Hepatocyte (in vitro differentiated cells): Measurements from ENCODE around the gene MICU1. TPM values are rescaled to one million over a fixed set of nuclear protein-coding genes. Genes with fewer than 3 reads are reported as not detected.

ENCODE experiments used
- DNase-seq: peaks from one replicate; pipeline ENCODE4 v3.0.0-alpha.2; 2016; ENCODE audit warnings: low spot score
- H2AFZ ChIP-seq: fragments of 200-600 bp; sonication (generic); 2 replicates; pipeline ENCODE4 v1.6.0; 2016; ENCODE audit warnings: antibody characterized with exemption, mild to moderate bottlenecking
- H3K27ac ChIP-seq: fragments of 200-600 bp; sonication (generic); 2 replicates; pipeline ENCODE4 v1.5.1; 2016; ENCODE audit warnings: mild to moderate bottlenecking
- H3K27me3 ChIP-seq: fragments of 200-600 bp; sonication (generic); 2 replicates; pipeline ENCODE4 v1.6.1; 2016
- H3K36me3 ChIP-seq: fragments of 200-600 bp; sonication (generic); replicated peaks from 2 replicates; pipeline ENCODE4 v1.5.1; 2016; ENCODE audit warnings: low read depth; ENCODE audit not compliant: insufficient read depth
- H3K4me1 ChIP-seq: fragments of 200-600 bp; sonication (generic); 2 replicates; pipeline ENCODE4 v1.5.1; 2016; ENCODE audit warnings: mild to moderate bottlenecking, moderate library complexity; ENCODE audit not compliant: insufficient read depth
- H3K4me2 ChIP-seq: fragments of 200-600 bp; sonication (generic); 2 replicates; pipeline ENCODE4 v1.6.0; 2016
- H3K4me3 ChIP-seq: fragments of 200-600 bp; sonication (generic); 2 replicates; pipeline ENCODE4 v1.5.1; 2016; ENCODE audit warnings: mild to moderate bottlenecking
- H3K79me2 ChIP-seq: fragments of 200-600 bp; sonication (generic); 2 replicates; pipeline ENCODE4 v1.6.0; 2017; ENCODE audit warnings: mild to moderate bottlenecking
- H3K9me2 ChIP-seq: fragments of 200-600 bp; sonication (generic); replicated peaks from 2 replicates; pipeline ENCODE4 v1.6.0; 2017; ENCODE audit warnings: mild to moderate bottlenecking; ENCODE audit not compliant: insufficient read depth
- H3K9me3 ChIP-seq: fragments of 200-600 bp; sonication (generic); 2 replicates; pipeline ENCODE4 v1.5.1; 2016; ENCODE audit warnings: low read depth, mild to moderate bottlenecking
- H4K20me1 ChIP-seq: fragments of 200-600 bp; sonication (generic); 2 replicates; pipeline ENCODE4 v1.6.0; 2016; ENCODE audit warnings: mild to moderate bottlenecking; ENCODE audit not compliant: insufficient read depth, poor library complexity, severe bottlenecking
- CTCF ChIP-seq: fragments of 200-600 bp; sonication (generic); IDR thresholded peaks from 2 replicates; pipeline ENCODE4 v1.5.1; 2016; ENCODE audit warnings: antibody characterized with exemption, mild to moderate bottlenecking; ENCODE audit not compliant: poor library complexity
- EZH2 ChIP-seq: fragments of 200-600 bp; sonication (generic); IDR thresholded peaks from 2 replicates; pipeline ENCODE4 v1.6.1; 2016; ENCODE audit warnings: antibody characterized with exemption, mild to moderate bottlenecking, borderline replicate concordance
- EZH2phosphoT487 ChIP-seq: fragments of 200-600 bp; sonication (generic); IDR thresholded peaks from one replicate; pipeline ENCODE4 v1.6.1; 2018; ENCODE audit warnings: antibody characterized with exemption, mild to moderate bottlenecking, low read depth, moderate library complexity; ENCODE audit not compliant: unreplicated experiment, severe bottlenecking
- WGBS: methylation state at CpG from one replicate; pipeline ENCODE4 v1.1.6; 2016; ENCODE audit warnings: low lambda C conversion rate; ENCODE audit errors: missing lambda C conversion rate; 5-methylcytosine and 5-hydroxymethylcytosine counted together
- polyA plus RNA-seq: library from polyadenylated mRNA; unstranded; fragments of >200 nt; fragmentation: Nextera tagmentation; extraction: Ambion mirVana; gene quantifications from 2 replicates; pipeline ENCODE4 v1.2.1, GENCODE V29; 2016
- total RNA-seq: library from RNA; depleted of rRNA; stranded (reverse); fragments of >200 nt; gene quantifications from 2 replicates; pipeline ENCODE4 v1.2.3, GENCODE V29; 2014

Gene MICU1
- total and polyA plus RNA-seq, 2 experiments from 2014 or later, result 34.0 to 60.1 TPM

DNA sequence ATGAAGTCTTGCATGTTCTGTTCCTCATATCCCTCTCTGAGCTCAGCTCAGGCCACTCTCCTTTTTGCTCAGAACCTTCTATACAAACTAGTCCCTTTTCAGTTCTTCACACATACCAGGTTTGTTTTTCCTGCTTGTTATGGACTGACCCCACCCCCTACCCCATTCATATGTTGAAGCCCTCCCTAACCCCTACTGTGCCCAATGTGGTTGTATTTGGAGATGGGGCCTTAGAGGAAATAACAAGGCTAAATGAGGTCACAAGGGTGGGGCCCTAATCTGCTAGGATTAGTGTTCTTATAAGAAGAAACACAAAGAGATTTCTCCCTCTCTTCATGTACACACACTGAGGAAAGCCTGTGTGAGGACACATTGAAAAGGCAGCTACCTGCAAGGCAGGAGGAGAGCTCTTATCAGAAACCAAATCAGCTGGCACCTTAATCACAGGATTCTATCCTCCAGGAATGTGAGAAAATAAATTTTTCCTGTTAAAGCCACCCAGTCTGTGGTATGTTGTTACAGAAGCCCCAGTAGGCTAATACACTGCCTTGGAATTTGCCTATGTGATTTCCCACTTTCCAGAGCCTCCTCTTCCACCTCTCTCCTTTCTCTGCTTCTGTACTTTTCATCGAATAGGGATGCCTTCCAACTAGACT, 203.9 kb downstream of the MICU1 start:
- H3K79me2 ChIP-seq, result no peaks in the 10 kb centered on the region
- no peaks in the 10 kb centered on the region for H4K20me1 ChIP-seq
- H3K27ac ChIP-seq, result no peak overlapping the region
- no peaks in the 10 kb centered on the region for H3K36me3 ChIP-seq
- no peak for DNase-seq
- H2AFZ ChIP-seq, result no peak overlapping the region
- no peak overlapping the region for H3K4me2 ChIP-seq
- H3K4me3 ChIP-seq, result no peak overlapping the region
- TF ChIP-seq CTCF (no peak), EZH2 (no peak), EZH2phosphoT487 (no peak)
- H3K9me2 ChIP-seq, result no peaks in the 10 kb centered on the region
- H3K4me1 ChIP-seq, result peaks cover 6% of the 10 kb centered on the region
- H3K27me3 ChIP-seq, result no peaks in the 10 kb centered on the region
- 100% methylated on average over 1 of the region's 1 CpG for WGBS
- H3K9me3 ChIP-seq, result no peaks in the 10 kb centered on the region

DNA sequence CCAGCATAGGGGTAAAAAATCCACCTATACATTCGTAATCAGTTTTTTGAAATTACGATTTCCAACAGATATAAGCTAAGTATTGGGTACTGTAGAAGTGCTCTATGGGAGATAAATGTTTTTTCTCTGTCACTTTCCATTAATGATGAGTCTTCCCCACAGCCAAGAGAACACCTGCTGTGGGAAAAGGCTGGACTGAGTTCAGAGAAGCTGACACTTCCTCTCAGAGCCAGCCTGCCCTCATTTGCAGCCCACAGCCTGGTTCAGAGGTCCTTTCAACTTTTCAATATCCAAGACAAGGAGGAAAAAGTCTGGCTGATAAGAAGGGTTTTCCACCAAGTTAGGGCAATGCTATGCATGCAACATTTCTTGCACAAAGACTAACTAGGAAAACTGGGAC, 206.6 kb downstream of the MICU1 start:
- Histone ChIP-seq H3K4me3 (no peak overlapping the region), H3K9me3 (no peaks in the 10 kb centered on the region), H3K27ac (no peak overlapping the region), H3K27me3 (no peaks in the 10 kb centered on the region), H3K79me2 (no peaks in the 10 kb centered on the region), H3K9me2 (no peaks in the 10 kb centered on the region), H3K4me2 (no peak overlapping the region), H3K4me1 (no peaks in the 10 kb centered on the region), H4K20me1 (no peaks in the 10 kb centered on the region), H2AFZ (no peak overlapping the region), H3K36me3 (no peaks in the 10 kb centered on the region)
- DNase-seq, result no peak
- 96% methylated on average over 2 of the region's 2 CpGs for WGBS
- TF ChIP-seq CTCF, result no peak
- no peak for TF ChIP-seq EZH2phosphoT487
- no peak for TF ChIP-seq EZH2

DNA sequence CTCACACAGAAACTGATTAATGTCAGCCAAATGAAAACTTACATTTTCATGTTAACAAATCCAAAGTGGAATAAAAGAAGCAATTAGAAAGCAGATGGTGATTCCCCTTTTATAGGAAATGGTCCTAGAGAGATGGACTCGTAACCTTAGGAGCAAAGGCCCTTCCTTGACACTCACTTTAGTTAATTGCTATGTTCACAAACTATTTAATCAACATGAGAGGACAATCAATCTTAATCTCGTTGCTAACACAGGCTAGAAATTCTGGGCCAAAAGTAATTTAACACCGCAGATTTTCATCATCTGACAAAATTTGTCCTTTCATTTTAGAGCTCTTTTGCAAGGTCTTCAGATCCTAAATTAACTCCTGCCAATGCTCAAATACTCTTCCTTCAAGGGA, 207.2 kb downstream of the MICU1 start:
- Histone ChIP-seq H3K4me3 (no peak overlapping the region), H4K20me1 (no peaks in the 10 kb centered on the region), H3K9me2 (no peaks in the 10 kb centered on the region), H3K27ac (no peak overlapping the region), H3K4me1 (no peaks in the 10 kb centered on the region), H3K27me3 (no peaks in the 10 kb centered on the region), H2AFZ (no peak overlapping the region), H3K79me2 (no peaks in the 10 kb centered on the region), H3K4me2 (no peak overlapping the region), H3K9me3 (no peaks in the 10 kb centered on the region), H3K36me3 (no peaks in the 10 kb centered on the region)
- 64% methylated on average over 3 of the region's 3 CpGs for WGBS
- TF ChIP-seq CTCF (no peak), EZH2 (no peak), EZH2phosphoT487 (no peak)
- no peak for DNase-seq

- no peak for TF ChIP-seq CTCF
- H3K9me3 ChIP-seq, result no peaks in the 10 kb centered on the region
- no peaks in the 10 kb centered on the region for H3K36me3 ChIP-seq
- H3K4me3 ChIP-seq, result no peak overlapping the region
- H3K9me2 ChIP-seq, result no peaks in the 10 kb centered on the region
- H3K79me2 ChIP-seq, result no peaks in the 10 kb centered on the region
- no peak overlapping the region for H3K27ac ChIP-seq
- H3K27me3 ChIP-seq, result no peaks in the 10 kb centered on the region
- no peak overlapping the region for H2AFZ ChIP-seq
- no peak overlapping the region for H3K4me2 ChIP-seq
- no peaks in the 10 kb centered on the region for H4K20me1 ChIP-seq
- 0% methylated on average over 1 of the region's 1 CpG for WGBS
- DNase-seq, result no peak
- no peaks in the 10 kb centered on the region for H3K4me1 ChIP-seq
Measured at GRCh38 chr10:72417971-72418370, 207.9 kb downstream of the MICU1 start.
